Measurements from ENCODE around the gene MYPN.
"Not testable (repeated sequence)": the region's sequence is repeated elsewhere in the genome, so short reads cannot be mapped to it uniquely, and the experiment has no call there.

MYPN gene

GRCh38 chr10:68184546-68184945 is 75.3 kb downstream of the MYPN start:
- DNase-seq: no peak

DNA sequence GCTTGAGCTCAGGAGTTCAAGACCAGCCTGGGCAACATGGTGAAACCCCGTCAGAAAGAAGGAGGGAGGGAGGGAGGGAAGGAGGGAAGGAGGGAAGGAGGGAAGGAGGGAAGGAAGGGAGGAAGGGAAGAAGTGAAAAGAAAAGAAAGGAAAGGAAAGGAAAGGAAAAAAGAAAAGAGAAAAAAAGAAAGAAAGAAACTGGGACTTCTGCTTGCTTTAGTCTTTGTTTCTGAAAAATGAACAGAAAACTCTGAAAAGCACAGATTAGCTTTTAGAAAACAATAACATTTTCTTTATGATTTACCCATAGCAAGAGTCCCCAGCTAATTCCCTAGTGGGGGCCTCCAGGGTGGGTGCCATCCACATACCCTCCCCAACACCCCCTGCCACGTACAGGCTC is 75.8 kb downstream of the MYPN start:
- no peak for DNase-seq
- TF ChIP-seq POLR2A (IDR thresholded peaks at IDR 0.05; ENCODE audit: low read length): no peak
- TF ChIP-seq GATA1 (IDR thresholded peaks at IDR 0.05; ENCODE audit: low read depth, low read length): no peak

More at GRCh38 chr10:68184546-68184945, 75.3 kb downstream of the MYPN start:
- no peak for TF ChIP-seq POLR2A (IDR thresholded peaks at IDR 0.05; ENCODE audit: low read length)
- no peak for TF ChIP-seq GATA1 (IDR thresholded peaks at IDR 0.05; ENCODE audit: low read depth, low read length)

DNA sequence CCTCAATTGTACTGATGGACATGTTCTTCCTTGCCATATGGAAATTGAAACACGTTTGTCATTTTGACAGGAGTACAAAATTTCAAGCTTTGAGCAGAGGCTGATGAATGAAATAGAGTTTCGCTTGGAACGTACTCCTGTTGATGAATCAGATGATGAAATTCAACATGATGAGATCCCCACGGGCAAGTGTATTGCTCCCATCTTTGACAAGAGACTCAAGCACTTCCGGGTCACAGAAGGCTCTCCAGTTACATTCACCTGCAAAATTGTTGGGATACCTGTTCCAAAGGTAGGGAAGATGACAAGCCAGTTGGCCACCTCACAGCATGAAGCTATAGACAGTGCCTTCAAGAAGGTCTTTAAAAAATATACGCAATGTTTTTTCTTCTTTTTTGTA is 79.5 kb downstream of the MYPN start:
- DNase-seq: no peak
- no peak for TF ChIP-seq POLR2A (IDR thresholded peaks at IDR 0.05; ENCODE audit: low read length)
- no peak for TF ChIP-seq GATA1 (IDR thresholded peaks at IDR 0.05; ENCODE audit: low read depth, low read length)

GRCh38 chr10:68192113-68192512 is 82.8 kb downstream of the MYPN start:
- no peak for TF ChIP-seq GATA1 (IDR thresholded peaks at IDR 0.05; ENCODE audit: low read depth, low read length)
- DNase-seq: no peak

GRCh38 chr10:68194290-68194689 is 85.0 kb downstream of the MYPN start:
- no peak for DNase-seq
- TF ChIP-seq POLR2A (IDR thresholded peaks at IDR 0.05; ENCODE audit: low read length) (no peak), GATA1 (IDR thresholded peaks at IDR 0.05; ENCODE audit: low read depth, low read length) (no peak)

GRCh38 chr10:68195776-68196175 is 86.5 kb downstream of the MYPN start:
- not testable (repeated sequence) for DNase-seq

DNA sequence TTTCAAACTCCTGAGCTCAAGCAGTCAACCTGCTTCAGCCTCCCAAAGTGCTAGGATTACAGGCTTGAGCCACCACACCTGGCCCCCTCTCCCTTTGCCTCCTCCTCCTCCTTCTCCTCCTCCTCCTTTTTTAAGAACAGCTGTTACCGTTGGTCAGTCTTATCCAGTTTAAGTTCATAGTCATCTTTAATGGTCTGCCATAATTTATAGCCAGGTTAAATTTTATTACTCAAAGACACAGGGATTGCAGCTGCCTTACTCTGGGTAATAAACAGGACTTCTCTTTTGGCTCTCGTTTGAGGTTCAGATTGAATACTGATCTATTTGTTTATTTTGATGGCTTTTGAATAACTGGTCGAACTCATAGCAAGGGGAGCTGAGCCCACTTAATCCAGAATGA is 87.4 kb downstream of the MYPN start:
- DNase-seq: no peak
- no peak for TF ChIP-seq POLR2A (IDR thresholded peaks at IDR 0.05; ENCODE audit: low read length)
- no peak for TF ChIP-seq GATA1 (IDR thresholded peaks at IDR 0.05; ENCODE audit: low read depth, low read length)

DNA sequence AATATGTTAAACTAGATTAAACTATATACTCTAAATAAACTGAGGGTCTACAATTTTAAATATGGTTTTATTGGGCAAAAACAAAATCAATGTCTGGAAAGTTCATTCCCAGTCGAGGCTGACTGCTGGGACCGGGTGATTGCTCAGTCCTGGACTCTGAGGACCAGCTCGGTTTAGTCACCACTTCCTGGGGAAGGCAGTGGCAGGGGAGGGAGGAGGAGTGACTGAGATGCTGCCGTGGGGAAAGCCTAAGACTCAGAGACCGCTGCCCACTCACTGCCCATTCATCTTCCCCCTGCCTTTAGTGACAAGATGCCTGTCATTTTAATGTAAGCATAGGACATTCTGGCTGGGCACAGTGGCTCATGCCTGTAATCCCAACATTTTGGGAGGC is 93.7 kb downstream of the MYPN start:
- DNase-seq: no peak
- TF ChIP-seq POLR2A (IDR thresholded peaks at IDR 0.05; ENCODE audit: low read length): no peak
- no peak for TF ChIP-seq GATA1 (IDR thresholded peaks at IDR 0.05; ENCODE audit: low read depth, low read length)

- DNase-seq: peak; percentile 30 to 52
- TF ChIP-seq GATA1 (IDR thresholded peaks at IDR 0.05; ENCODE audit: low read depth, low read length) (no peak), POLR2A (IDR thresholded peaks at IDR 0.05; ENCODE audit: low read length) (no peak)
Observed at GRCh38 chr10:68208424-68209042, 99.2 kb downstream of the MYPN start.

DNA sequence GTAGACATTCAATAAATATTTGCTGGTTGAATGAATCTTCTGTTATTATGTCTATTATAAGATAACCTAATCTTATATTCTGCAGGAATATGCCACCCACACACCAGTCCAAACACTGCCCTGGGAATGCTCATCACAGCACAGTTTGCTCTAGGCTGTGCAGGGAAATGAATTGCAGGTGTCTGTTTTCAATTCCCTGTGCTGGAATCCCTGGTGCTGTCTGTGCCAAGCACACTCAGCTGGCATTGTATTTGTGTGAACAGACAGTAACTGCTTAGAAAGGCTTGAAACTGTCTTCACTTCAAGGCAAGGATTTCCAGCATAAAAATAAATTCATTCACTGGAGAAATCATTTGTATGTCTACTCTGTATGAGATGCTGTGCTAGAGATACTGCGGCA is 102.4 kb downstream of the MYPN start:
- no peak for DNase-seq
- TF ChIP-seq GATA1 (IDR thresholded peaks at IDR 0.05; ENCODE audit: low read depth, low read length): no peak
- no peak for TF ChIP-seq POLR2A (IDR thresholded peaks at IDR 0.05; ENCODE audit: low read length)

GRCh38 chr10:68212721-68213352 is 103.5 kb downstream of the MYPN start:
- TF ChIP-seq GATA1 (IDR thresholded peaks at IDR 0.05; ENCODE audit: low read depth, low read length) (no peak), POLR2A (IDR thresholded peaks at IDR 0.05; ENCODE audit: low read length) (no peak)
- peak; percentile 25 to 57 for DNase-seq

GRCh38 chr10:68218786-68219185 is 109.5 kb downstream of the MYPN start:
- no peak for DNase-seq
- TF ChIP-seq GATA1 (IDR thresholded peaks at IDR 0.05; ENCODE audit: low read depth, low read length): no peak
- TF ChIP-seq POLR2A (IDR thresholded peaks at IDR 0.05; ENCODE audit: low read length): no peak

- TF ChIP-seq GATA1 (IDR thresholded peaks at IDR 0.05; ENCODE audit: low read depth, low read length): no peak
- TF ChIP-seq POLR2A (IDR thresholded peaks at IDR 0.05; ENCODE audit: low read length): no peak
- DNase-seq: no peak
Observed at GRCh38 chr10:68221196-68221595, 111.9 kb downstream of the MYPN start.

- DNase-seq: no peak
- TF ChIP-seq GATA1 (IDR thresholded peaks at IDR 0.05; ENCODE audit: low read depth, low read length): no peak
- TF ChIP-seq POLR2A (IDR thresholded peaks at IDR 0.05; ENCODE audit: low read length): no peak
Observed at GRCh38 chr10:68222391-68222790, 113.1 kb downstream of the MYPN start.

DNA sequence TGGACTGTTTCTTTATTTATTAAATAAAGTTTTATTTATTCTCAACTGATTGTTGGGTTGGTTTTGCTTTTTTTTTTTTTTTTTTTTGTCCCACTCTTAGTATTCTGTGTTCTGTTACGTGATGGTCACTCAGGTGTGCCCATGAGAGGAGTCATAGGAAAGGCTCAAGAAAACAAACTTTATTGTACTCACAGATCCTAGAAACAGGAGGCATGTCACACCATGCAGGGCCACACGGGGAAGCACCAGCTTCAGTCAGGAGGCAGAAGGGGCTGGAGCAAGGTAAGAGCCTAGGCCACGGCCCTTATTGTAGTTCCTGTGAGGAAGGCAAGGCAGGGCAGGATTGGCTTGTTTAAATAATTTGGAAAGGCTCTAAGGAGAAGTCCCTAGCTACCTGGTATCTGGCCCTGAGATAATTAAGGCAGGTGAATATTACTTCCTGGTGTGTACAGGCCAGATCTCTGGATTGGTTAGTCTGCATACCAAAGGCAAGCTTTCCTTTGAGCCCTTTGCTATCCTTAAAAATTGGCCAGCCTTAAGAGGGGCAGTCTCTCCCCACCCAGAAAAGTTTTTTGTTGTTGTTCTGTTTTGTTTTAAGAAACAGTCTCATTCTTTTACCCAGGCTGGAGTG is 114.4 kb downstream of the MYPN start:
- no peak for TF ChIP-seq GATA1 (IDR thresholded peaks at IDR 0.05; ENCODE audit: low read depth, low read length)
- TF ChIP-seq POLR2A (IDR thresholded peaks at IDR 0.05; ENCODE audit: low read length): no peak
- peak in 1 of 2 experiments; percentile 19 for DNase-seq

All from erythroblast (primary cell).